SK-N-SH (cell line): ENCODE data around the gene CCL22. TPM values are rescaled to one million over a fixed set of nuclear protein-coding genes. Genes with fewer than 3 reads are reported as not detected.

Source experiments
- CTCF ChIA-PET: fragments of 300-600, 350-600 bp; formaldehyde crosslinking; extraction: SDS; loops from one replicate; lab custom pipeline; 2021; lab: Yijun Ruan, JAX
- POLR2A ChIA-PET: fragments of 350-600 bp; sonication (Branson Sonifier 250); formaldehyde crosslinking; extraction: SDS; loops from one replicate; lab custom pipeline; 2020; ENCODE audit warnings: antibody characterized with exemption, inconsistent platforms; lab: Yijun Ruan, JAX
- DNase-seq: peaks from one replicate; pipeline ENCODE4 v3.0.0; 2012
- H2AFZ ChIP-seq: fragments of 200-600 bp; sonication (generic); 2 replicates; pipeline ENCODE4 v1.8.1; 2016; ENCODE audit warnings: antibody characterized with exemption, mild to moderate bottlenecking, low read depth
- H3F3A ChIP-seq: fragments of 200-600 bp; sonication (generic); replicated peaks from 2 replicates; pipeline ENCODE3; 2016; ENCODE audit warnings: antibody characterized with exemption, mild to moderate bottlenecking; ENCODE audit not compliant: insufficient read depth
- H3K27ac ChIP-seq, 2 experiments: fragments of 200-500 bp in 1 of 2; fragments of 200-600 bp in 1 of 2; sonication (Bioruptor generic) in 1 of 2; sonication (generic), shearing (Covaris generic) in 1 of 2; 2 replicates each; pipeline versions ENCODE4 v1.5.1 to v1.6.1; 2014 to 2016; ENCODE audit warnings: low read depth in 2 of 2, inconsistent platforms in 1 of 2, low read length in 1 of 2, mild to moderate bottlenecking in 1 of 2, mixed read lengths in 1 of 2
- H3K27me3 ChIP-seq: fragments of 200-600 bp; sonication (generic), shearing (Covaris generic); 2 replicates; pipeline ENCODE4 v1.6.1; 2016; ENCODE audit warnings: mixed run types; ENCODE audit not compliant: insufficient read depth
- H3K36me3 ChIP-seq, 2 experiments: fragments of 200-500 bp in 1 of 2; fragments of 200-600 bp in 1 of 2; sonication (Bioruptor generic) in 1 of 2; sonication (generic) in 1 of 2; replicated peaks in 1 of 2; 2 replicates each; pipeline versions ENCODE3 to v1.5.1; 2014 to 2016; ENCODE audit warnings: low read length in 1 of 2, mild to moderate bottlenecking in 1 of 2; ENCODE audit not compliant: insufficient read depth in 2 of 2, control insufficient read depth in 1 of 2
- H3K4me1 ChIP-seq, 2 experiments: fragments of 200-500 bp in 1 of 2; fragments of 200-600 bp in 1 of 2; sonication (Bioruptor generic) in 1 of 2; sonication (generic), shearing (Covaris generic) in 1 of 2; 2 replicates each; pipeline versions ENCODE4 v1.5.1 to v1.6.1; 2014 to 2016; ENCODE audit warnings: low read depth in 1 of 2, low read length in 1 of 2, mixed run types in 1 of 2; ENCODE audit not compliant: insufficient read depth in 2 of 2, control insufficient read depth in 1 of 2
- H3K4me2 ChIP-seq: fragments of 200-600 bp; sonication (generic), shearing (Covaris generic); 2 replicates; pipeline ENCODE4 v1.6.1; 2017; ENCODE audit warnings: mixed run types
- H3K4me3 ChIP-seq, 2 experiments: fragments of 200-500 bp in 1 of 2; fragments of 200-600 bp in 1 of 2; sonication (Bioruptor generic) in 1 of 2; sonication (generic), shearing (Covaris generic) in 1 of 2; 2 replicates each; pipeline versions ENCODE4 v1.5.1 to v1.8.1; 2014 to 2016; ENCODE audit warnings: low read depth in 2 of 2, inconsistent platforms in 1 of 2, low read length in 1 of 2, mild to moderate bottlenecking in 1 of 2, mixed read lengths in 1 of 2, moderate library complexity in 1 of 2
- H3K79me2 ChIP-seq: fragments of 200-600 bp; sonication (generic); 2 replicates; pipeline ENCODE4 v1.8.1; 2017; ENCODE audit warnings: mild to moderate bottlenecking; ENCODE audit not compliant: insufficient read depth
- H3K9ac ChIP-seq: fragments of 200-600 bp; sonication (generic); 2 replicates; pipeline ENCODE4 v1.6.1; 2017; ENCODE audit warnings: mixed run types
- H3K9me2 ChIP-seq: fragments of 200-600 bp; sonication (generic); 2 replicates; pipeline ENCODE4 v1.6.1; 2017; ENCODE audit warnings: mixed run types
- H3K9me3 ChIP-seq: fragments of 200-600 bp; sonication (generic); 2 replicates; pipeline ENCODE4 v1.6.1; 2017; ENCODE audit warnings: mixed run types, mild to moderate bottlenecking, moderate library complexity
- H4K20me1 ChIP-seq: fragments of 200-600 bp; sonication (generic); 2 replicates; pipeline ENCODE4 v1.6.1; 2017; ENCODE audit warnings: mild to moderate bottlenecking, mixed run types; ENCODE audit not compliant: insufficient read depth
- ELF1 ChIP-seq: IDR thresholded peaks from 2 replicates; pipeline ENCODE4 v1.4.0; 2012
- EZH2phosphoT487 ChIP-seq: fragments of 200-600 bp; sonication (generic); IDR thresholded peaks from 2 replicates; pipeline ENCODE4 v1.6.1; 2017; ENCODE audit warnings: low read depth, mixed run types, mild to moderate bottlenecking, antibody characterized with exemption, moderate library complexity, borderline replicate concordance
- GATA2 ChIP-seq: sonication (generic); formaldehyde crosslinking; IDR thresholded peaks from 2 replicates; pipeline ENCODE4 v1.5.0; 2020; ENCODE audit warnings: mild to moderate bottlenecking, missing genetic modification reagents
- NRF1 ChIP-seq: IDR thresholded peaks from 2 replicates; pipeline ENCODE4 v1.6.1; 2012; ENCODE audit warnings: low read depth, mild to moderate bottlenecking, low read length
- RAD21 ChIP-seq: IDR thresholded peaks from 2 replicates; pipeline ENCODE4 v1.6.1; 2012; ENCODE audit warnings: mild to moderate bottlenecking, low read length
- RCOR1 ChIP-seq: fragments of 150-350 bp; IDR thresholded peaks from 2 replicates; pipeline ENCODE4 v1.6.1; 2017; ENCODE audit warnings: antibody characterized with exemption, low read length
- RFX5 ChIP-seq: IDR thresholded peaks from 2 replicates; pipeline ENCODE4 v1.6.1; 2012; ENCODE audit warnings: mild to moderate bottlenecking, improper control_type of control experiment, low read length
- SMC3 ChIP-seq: IDR thresholded peaks from 2 replicates; pipeline ENCODE4 v1.6.1; 2012; ENCODE audit warnings: low read depth, low read length, improper control_type of control experiment
- TAF1 ChIP-seq: IDR thresholded peaks from 2 replicates; pipeline ENCODE4 v1.6.1; 2012; ENCODE audit warnings: low read depth, mild to moderate bottlenecking, low read length, moderate library complexity, borderline replicate concordance
- WGBS: methylation state at CpG from one replicate; pipeline ENCODE4 v1.1.6; 2017; ENCODE audit warnings: low lambda C conversion rate; 5-methylcytosine and 5-hydroxymethylcytosine counted together
- polyA plus RNA-seq, 3 experiments: library from polyadenylated mRNA; depleted of rRNA; stranded (reverse); fragments of >200 nt; gene quantifications; 2 replicates each; pipeline ENCODE4 v1.2.3, GENCODE V29; 2012
- TF ChIP-seq, protein P1 (sequence below): IDR thresholded peaks from 2 replicates; pipeline ENCODE4 v1.4.0; 2012; ENCODE audit warnings: low read depth, borderline replicate concordance
- TF ChIP-seq, protein P2 (sequence below): IDR thresholded peaks from 2 replicates; pipeline ENCODE4 v1.4.0; 2012; ENCODE audit warnings: low read depth
- TF ChIP-seq, protein P3 (sequence below): IDR thresholded peaks from 2 replicates; pipeline ENCODE4 v1.4.0; 2012; ENCODE audit warnings: low read depth, borderline replicate concordance
- TF ChIP-seq, protein P4 (sequence below): fragments of 150-350 bp; IDR thresholded peaks from 2 replicates; pipeline ENCODE4 v1.6.1; 2017; ENCODE audit warnings: antibody characterized with exemption, low read length, low read depth, borderline replicate concordance
- TF ChIP-seq, protein P5 (sequence below): IDR thresholded peaks from 2 replicates; pipeline ENCODE4 v1.6.1; 2012; ENCODE audit warnings: mild to moderate bottlenecking, low read depth, low read length, moderate library complexity

The CCL22 gene
- polyA plus RNA-seq, 1 of the 3 experiments (the other 2 are of a cell fraction), result not detected

DNA sequence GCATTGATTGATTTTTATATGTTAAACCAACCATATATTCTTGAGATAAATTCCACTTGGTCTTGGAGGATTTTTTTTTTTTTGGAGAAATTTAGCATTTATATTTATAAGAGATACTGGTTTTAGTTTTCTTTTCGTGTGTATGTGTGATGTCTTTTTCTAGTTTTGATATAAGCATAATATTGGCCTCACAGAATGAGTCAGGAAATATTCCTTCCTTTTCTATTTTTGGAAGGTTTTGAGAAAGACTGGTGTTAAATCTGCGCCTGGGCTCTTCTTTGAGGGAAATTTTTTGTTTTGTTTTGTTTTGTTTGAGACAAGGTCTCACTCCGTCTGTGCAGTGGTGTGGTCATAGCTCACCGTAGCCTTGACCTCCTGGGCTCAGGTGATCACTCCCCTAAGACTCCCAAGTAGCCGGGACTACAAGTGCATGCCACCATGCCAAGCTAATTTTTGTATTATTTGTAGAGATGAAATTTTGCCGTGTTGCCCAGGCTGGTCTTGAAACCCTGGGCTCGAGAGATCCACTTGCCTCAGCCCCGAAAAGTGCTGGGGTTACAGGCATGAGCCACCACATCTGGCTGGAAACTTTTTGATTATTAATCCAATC lies 28.8 kb upstream of the CCL22 start:
- TF ChIP-seq ELF1 (no peak), SMC3 (no peak), RCOR1 (no peak), TAF1 (no peak), GATA2 (CRISPR knock-in tag) (no peak), RFX5 (no peak), RAD21 (no peak), NRF1 (no peak), EZH2phosphoT487 (no peak)
- TF ChIP-seq, protein P1, sequence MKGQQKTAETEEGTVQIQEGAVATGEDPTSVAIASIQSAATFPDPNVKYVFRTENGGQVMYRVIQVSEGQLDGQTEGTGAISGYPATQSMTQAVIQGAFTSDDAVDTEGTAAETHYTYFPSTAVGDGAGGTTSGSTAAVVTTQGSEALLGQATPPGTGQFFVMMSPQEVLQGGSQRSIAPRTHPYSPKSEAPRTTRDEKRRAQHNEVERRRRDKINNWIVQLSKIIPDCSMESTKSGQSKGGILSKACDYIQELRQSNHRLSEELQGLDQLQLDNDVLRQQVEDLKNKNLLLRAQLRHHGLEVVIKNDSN, result no peak
- TF ChIP-seq, protein P2, sequence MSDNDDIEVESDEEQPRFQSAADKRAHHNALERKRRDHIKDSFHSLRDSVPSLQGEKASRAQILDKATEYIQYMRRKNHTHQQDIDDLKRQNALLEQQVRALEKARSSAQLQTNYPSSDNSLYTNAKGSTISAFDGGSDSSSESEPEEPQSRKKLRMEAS, result no peak
- TF ChIP-seq, protein P3, sequence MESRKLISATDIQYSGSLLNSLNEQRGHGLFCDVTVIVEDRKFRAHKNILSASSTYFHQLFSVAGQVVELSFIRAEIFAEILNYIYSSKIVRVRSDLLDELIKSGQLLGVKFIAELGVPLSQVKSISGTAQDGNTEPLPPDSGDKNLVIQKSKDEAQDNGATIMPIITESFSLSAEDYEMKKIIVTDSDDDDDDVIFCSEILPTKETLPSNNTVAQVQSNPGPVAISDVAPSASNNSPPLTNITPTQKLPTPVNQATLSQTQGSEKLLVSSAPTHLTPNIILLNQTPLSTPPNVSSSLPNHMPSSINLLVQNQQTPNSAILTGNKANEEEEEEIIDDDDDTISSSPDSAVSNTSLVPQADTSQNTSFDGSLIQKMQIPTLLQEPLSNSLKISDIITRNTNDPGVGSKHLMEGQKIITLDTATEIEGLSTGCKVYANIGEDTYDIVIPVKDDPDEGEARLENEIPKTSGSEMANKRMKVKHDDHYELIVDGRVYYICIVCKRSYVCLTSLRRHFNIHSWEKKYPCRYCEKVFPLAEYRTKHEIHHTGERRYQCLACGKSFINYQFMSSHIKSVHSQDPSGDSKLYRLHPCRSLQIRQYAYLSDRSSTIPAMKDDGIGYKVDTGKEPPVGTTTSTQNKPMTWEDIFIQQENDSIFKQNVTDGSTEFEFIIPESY, result no peak
- TF ChIP-seq, protein P4, sequence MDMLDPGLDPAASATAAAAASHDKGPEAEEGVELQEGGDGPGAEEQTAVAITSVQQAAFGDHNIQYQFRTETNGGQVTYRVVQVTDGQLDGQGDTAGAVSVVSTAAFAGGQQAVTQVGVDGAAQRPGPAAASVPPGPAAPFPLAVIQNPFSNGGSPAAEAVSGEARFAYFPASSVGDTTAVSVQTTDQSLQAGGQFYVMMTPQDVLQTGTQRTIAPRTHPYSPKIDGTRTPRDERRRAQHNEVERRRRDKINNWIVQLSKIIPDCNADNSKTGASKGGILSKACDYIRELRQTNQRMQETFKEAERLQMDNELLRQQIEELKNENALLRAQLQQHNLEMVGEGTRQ, result no peak
- TF ChIP-seq, protein P5, sequence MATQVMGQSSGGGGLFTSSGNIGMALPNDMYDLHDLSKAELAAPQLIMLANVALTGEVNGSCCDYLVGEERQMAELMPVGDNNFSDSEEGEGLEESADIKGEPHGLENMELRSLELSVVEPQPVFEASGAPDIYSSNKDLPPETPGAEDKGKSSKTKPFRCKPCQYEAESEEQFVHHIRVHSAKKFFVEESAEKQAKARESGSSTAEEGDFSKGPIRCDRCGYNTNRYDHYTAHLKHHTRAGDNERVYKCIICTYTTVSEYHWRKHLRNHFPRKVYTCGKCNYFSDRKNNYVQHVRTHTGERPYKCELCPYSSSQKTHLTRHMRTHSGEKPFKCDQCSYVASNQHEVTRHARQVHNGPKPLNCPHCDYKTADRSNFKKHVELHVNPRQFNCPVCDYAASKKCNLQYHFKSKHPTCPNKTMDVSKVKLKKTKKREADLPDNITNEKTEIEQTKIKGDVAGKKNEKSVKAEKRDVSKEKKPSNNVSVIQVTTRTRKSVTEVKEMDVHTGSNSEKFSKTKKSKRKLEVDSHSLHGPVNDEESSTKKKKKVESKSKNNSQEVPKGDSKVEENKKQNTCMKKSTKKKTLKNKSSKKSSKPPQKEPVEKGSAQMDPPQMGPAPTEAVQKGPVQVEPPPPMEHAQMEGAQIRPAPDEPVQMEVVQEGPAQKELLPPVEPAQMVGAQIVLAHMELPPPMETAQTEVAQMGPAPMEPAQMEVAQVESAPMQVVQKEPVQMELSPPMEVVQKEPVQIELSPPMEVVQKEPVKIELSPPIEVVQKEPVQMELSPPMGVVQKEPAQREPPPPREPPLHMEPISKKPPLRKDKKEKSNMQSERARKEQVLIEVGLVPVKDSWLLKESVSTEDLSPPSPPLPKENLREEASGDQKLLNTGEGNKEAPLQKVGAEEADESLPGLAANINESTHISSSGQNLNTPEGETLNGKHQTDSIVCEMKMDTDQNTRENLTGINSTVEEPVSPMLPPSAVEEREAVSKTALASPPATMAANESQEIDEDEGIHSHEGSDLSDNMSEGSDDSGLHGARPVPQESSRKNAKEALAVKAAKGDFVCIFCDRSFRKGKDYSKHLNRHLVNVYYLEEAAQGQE, result no peak
- H3K36me3 ChIP-seq, result no peaks in the 10 kb centered on the region
- POLR2A ChIA-PET, result no interaction called here

More for the DNA sequence above, 28.8 kb upstream of the CCL22 start:
- 62% methylated on average over 8 of the region's 8 CpGs for WGBS
- no peak overlapping the region for H3K4me2 ChIP-seq
- H3K4me3 ChIP-seq, result no peak overlapping the region
- no peak for DNase-seq
- no peaks in the 10 kb centered on the region for H3F3A ChIP-seq
- no peaks in the 10 kb centered on the region for H4K20me1 ChIP-seq
- no peak overlapping the region for H3K27ac ChIP-seq
- H3K79me2 ChIP-seq, result no peaks in the 10 kb centered on the region
- H2AFZ ChIP-seq, result no peak overlapping the region; the same call in 1 of the 2 replicates
- H3K9me2 ChIP-seq, result no peaks in the 10 kb centered on the region
- H3K9ac ChIP-seq, result no peak overlapping the region
- CTCF ChIA-PET, result no interaction called here
- no peaks in the 10 kb centered on the region for H3K4me1 ChIP-seq
- H3K9me3 ChIP-seq, result no peaks in the 10 kb centered on the region
- H3K27me3 ChIP-seq, result no peaks in the 10 kb centered on the region; the same call in 1 of the 2 replicates
